NK-92 treated with Interleukin-12 subunit alpha and Interleukin-12 subunit beta, amount 100 ng/mL, for 24 hours (cell line): ENCODE data around the gene GABPB2.

Experiments
- DNase-seq: peaks from one replicate; lab custom pipeline; 2025; lab: John Stamatoyannopoulos, UW

Gene GABPB2

DNA sequence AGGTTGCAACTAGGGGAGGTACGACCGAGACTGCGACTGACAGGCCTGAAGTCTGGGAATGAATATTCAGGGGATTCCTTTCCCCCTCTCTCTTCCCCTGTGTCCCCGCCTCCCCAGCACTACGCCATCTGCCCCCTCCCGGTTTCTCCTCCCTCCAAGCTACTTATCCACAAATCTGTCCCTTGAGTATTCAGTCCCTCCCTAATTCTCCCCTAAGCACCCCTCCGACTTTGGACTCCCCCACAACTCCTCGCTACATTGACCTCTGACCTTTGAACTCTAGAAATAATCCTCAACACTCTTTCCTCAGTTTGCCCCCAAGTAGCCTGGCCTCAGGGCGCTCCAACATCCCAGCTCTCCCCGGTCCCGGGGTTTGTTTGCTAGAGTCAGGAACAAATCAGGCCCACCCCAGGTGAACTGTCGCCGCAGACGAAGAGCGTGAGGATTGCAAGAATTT lies 94.7 kb downstream of the GABPB2 start:
- DNase-seq: no peak

DNA sequence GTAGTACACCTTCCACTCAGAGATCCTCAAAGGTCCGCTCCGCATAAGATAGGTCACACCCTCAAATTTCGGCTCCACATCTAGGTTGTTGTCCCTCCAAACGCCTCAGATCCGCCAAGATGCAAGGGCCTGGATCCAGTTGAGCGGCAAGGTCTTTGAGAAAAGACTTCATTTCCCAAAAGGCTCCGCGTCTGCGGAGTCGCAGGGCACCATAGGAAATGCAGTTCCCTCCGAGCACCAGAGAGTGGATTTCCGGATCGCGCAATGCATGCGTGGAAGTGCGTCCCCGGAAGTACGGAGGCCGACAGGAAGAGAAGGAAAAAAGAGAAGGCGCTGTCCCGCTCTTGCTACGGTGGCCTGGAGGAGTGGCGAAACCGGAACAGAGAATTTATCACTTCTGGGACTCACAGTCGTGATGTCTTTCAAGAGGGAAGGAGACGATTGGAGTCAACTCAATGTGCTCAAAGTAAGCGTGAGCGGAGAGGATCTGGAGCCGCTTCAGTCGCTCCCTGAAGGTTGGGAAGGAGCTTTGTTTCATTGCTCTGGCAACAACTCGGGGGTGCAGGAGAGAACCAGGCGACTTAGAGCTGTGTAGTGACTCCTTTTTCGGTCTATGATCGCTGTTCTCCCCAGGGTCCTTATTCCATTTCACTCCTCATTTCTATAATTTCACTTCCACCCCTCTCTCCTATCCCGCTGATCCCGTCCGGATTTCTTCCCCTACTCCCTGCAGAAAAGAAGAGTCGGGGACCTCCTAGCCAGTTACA lies 95.4 kb downstream of the GABPB2 start, which contains the start of the genes LYSMD1 and SCNM1:
TSS of gene LYSMD1 (minus strand) at position 165 of the 767 bp plus-strand sequence. CDS start 644 bp downstream, outside the sequence.
TSS of gene SCNM1 (plus strand) at position 407 of the 767 bp plus-strand sequence. CDS start at position 416, 9 bp downstream.
- peak; percentile 94 for DNase-seq

GRCh38 chr1:151166505-151166956 lies 96.0 kb downstream of the GABPB2 start:
- DNase-seq: no peak

GRCh38 chr1:151167116-151167515 lies 96.6 kb downstream of the GABPB2 start:
- no peak for DNase-seq

GRCh38 chr1:151171190-151171589 lies 100.6 kb downstream of the GABPB2 start:
- no peak for DNase-seq
